HG02798 (cell line): ENCODE data around the gene FOXP1.

Source experiments
- ATAC-seq: cut with Tn5 transposase; IDR thresholded peaks from one replicate; pipeline ENCODE4 v1.9.1; 2021; ENCODE audit warnings: mild to moderate bottlenecking; ENCODE audit not compliant: unreplicated experiment, poor library complexity

FOXP1 gene

GRCh38 chr3:71512000-71512399, 71.5 kb downstream of the FOXP1 start:
- ATAC-seq, result no peak

GRCh38 chr3:71511446-71511845, 72.1 kb downstream of the FOXP1 start:
- ATAC-seq, result no peak

GRCh38 chr3:71511037-71511436, 72.5 kb downstream of the FOXP1 start:
- ATAC-seq, result no peak

DNA sequence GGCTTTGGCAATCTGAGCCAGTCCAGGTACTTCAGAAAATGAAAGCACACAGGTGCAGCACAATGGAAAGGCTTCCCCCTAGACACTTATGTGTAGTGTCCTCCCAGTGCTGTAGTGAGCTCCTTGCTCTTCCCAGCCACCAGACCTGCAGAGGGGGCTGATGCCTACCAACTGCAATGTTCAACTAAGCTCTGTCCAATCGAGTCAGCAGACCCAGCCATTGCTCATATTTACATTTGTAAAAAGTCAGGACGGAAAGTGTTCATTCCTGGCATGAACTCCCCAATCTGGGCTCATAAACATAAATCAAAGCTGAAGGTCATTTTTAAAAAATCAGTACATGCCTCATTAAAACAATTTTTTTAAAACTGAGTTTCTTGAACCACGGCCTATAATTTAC, 73.0 kb downstream of the FOXP1 start:
- ATAC-seq, result no peak

GRCh38 chr3:71509066-71509465, 74.5 kb downstream of the FOXP1 start:
- ATAC-seq, result no peak

DNA sequence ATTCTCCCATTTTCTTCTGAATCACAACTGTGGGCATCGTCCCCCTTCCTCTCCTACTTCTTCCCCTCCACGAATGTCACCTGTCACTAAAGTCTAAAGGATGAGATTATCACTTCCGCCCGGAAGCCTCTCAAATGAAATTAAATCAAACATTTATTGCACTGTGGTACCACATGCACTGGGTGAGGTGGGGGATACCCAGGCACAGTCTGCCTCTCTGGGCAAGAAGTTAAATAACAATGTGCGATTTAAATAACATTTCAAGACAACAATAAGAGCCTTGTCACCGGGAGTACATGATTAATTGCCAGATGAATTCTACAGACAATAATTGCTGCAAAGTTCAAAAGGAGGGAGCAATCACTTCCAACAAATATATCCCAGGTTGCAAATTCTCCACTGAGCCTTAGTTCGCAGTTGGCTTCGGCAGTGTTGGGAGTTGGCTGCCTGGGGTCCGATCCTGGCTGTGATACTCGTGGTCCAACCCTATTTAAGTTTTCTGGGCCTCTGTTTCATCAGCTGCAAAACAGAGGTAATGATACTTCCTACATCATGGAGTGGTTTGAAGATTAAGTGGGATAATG, 77.7 kb downstream of the FOXP1 start:
- ATAC-seq, result no peak

DNA sequence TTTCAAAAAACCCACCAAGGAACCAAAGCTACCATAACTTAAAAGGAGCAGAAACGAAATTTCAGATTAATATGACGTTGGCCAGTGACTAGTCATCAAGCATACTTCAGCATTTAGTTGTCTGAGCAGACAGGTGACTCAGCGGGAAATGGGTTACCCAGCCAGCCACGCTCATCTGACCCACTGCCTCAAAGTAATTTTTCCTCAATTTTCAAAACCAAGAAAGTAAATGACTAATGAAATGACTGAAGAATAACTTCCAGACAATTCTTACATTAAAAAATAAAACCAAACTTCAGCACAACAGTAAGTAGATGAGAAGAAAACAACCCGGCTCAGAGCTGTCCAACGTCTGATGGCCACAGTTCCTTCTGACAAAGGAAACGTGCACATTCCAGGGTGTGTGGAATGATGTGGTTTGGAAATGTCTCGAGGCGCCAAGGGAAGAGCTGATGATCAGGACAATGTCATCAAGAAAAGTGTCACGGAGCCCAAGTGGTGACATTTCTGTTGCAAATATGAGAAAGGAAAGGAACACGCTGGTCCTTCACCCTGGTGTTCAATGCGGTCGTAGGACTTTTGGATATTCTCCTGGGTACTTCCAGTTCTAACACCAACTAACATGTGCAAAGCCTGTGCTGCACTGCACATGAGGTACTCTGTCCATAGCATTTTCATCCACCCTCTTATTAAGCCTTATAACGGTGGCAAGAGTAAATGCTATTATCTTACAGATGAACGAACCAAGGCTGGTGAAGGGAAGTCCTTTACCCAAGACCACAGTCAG, 79.1 kb downstream of the FOXP1 start:
- ATAC-seq, result no peak

DNA sequence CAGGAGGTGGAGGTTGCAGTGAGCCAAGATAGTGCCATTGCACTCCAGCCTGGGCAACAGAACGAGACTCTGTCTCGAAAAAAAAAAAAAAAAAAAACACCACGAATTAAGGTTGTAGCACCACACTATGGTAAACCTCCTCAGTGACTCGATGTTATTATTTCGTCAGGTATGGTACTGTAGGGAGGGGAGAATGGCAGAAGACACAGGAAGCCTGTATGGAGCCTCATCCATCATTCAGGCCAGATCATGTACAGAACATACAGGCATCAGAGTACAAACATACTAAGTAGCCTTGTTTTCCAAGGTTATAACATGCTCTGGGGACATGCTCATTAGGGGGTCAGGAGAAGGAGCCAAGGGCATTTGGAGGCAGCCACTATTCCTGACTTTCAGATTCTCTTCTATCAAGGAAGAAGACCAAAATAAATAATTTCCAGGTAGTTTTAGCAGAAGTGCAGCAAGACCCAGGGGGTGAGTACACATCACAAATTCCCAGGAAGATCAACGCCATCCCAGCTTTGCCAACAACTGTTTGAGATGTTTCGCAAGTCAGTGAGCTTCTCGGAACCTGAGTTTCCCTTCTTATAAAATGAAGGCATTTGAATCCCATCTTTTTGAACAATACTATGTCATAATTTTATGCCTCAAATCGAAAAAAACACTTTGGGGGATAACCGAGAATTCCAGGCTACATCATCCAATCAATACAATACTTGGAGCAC, 79.8 kb downstream of the FOXP1 start:
- no peak for ATAC-seq

DNA sequence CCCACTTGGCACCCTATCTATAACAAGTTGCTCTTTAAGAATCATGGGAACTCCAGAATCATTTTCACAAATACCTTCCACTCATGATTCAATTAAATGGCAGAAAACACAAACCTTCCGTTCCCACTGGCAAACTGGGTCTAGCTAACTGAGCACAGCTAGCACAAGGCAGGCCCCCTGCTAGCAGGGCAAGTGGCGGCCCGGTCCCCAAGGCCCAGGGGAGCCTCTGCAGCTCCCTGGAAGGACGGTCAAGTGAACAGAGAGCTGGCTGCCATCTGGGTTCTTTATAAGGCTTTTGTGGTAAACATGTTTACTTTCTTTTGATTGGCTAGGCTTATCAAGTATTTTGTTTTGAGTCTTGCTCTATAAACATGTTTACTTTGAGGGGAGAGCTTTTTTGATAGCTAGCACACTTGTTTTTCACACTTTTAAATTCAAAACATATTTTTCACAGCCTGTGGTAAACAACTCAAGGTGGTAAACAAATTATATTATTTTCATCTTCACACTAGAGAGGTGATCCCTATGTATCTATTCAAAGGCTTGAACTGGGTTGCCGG, 81.4 kb downstream of the FOXP1 start:
- peak; percentile 38 for ATAC-seq

DNA sequence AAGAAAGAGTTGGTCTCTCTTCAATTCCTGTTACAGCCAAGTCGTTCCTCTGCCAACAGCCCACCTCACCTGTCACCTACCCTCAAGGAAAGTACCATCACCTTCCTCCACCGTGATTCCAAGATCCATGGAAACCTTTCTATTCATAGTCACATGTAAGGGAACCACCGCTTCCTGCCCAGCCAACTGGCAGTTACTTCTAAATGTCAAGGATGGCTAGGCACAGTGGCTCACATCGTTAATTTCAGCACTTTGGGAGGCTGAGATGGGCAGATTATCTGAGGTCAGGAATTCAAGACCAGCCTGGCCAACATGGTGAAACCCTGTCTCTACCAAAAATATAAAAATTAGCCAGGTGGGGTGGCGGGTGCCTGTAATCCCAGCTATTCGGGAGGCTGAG, 82.8 kb downstream of the FOXP1 start:
- no peak for ATAC-seq

GRCh38 chr3:71499227-71499876, 84.2 kb downstream of the FOXP1 start:
- ATAC-seq, result no peak

DNA sequence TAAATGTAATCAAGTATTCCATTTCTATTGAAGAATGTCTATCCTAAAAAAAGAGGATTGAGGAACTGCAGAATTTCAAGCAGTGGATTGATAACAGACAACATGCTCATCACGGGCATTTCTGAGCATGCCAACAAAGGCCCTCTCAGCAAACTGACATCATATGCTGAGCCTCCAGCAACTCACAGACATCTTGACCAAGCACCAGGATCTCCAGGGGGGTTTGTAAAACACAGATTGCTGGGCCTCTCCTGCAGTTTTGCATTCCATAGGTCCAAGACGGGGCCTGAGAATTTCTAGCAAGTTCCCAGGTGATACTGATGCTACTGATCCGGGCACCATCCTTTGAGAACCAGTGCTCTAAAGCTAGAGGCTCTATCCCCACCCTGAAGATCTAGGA, 85.0 kb downstream of the FOXP1 start:
- no peak for ATAC-seq

DNA sequence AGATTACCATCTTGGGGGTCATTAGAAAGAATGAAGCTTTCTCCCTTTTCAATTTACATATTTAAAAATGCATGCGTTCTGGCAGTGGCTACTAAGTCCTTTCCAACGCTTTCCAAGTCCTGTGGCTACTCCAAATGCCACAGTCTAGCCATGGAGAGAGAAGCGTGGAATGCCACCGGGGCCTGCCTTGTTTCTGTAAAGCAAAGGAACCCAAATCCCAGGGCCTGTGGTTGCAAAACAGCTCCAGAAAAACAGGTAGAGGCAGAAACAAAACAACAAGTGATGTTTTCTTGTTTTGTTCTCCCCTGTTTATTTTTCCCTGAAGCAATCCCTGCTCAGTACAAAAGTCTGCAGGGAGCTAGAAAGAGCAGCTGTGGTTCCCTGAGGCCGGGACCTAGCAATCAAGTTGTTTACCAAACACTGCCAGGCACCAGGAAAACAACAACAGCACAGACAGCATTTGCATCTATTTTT, 85.5 kb downstream of the FOXP1 start:
- no peak for ATAC-seq

- ATAC-seq, result no peak
Measured at GRCh38 chr3:71497367-71497897, 86.1 kb downstream of the FOXP1 start.

GRCh38 chr3:71495708-71496472, 87.6 kb downstream of the FOXP1 start:
- ATAC-seq, result no peak

GRCh38 chr3:71494212-71494611, 89.3 kb downstream of the FOXP1 start:
- ATAC-seq, result no peak

DNA sequence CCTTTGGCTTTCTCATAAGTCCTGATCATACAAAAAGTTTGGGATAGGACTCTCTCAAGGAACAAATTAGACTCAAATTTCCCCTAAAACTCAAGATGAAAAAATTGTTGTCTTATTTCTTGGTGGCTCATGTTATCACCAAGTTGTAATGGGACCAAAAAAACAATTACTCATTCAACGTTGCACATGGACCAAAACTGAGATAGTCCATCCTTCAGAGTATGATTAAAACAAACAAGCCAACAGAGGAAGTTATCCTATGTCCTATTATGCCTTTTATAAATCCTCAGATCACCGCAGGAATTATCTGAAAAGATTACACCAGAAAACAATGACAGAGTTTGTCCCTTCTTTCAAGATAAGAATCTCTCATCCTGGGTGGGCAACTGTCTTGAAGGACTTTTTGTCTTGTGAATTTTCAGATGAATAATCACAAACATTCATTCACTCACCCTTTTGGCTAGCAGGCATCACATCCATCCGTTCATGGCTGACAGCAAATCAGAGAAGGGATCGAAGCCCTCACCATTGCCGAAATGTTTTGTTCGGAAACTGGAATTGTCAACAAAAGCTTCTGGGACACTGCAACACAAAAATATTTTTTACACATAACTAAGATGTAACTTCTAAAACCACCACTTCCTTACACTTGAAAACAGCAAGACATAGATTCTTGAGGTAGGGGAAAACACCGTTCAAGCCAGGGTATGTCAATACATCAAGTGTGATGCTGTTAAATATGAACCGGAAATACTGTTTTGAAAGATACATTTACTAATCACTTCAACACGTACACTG, 90.4 kb downstream of the FOXP1 start:
- ATAC-seq, result no peak

DNA sequence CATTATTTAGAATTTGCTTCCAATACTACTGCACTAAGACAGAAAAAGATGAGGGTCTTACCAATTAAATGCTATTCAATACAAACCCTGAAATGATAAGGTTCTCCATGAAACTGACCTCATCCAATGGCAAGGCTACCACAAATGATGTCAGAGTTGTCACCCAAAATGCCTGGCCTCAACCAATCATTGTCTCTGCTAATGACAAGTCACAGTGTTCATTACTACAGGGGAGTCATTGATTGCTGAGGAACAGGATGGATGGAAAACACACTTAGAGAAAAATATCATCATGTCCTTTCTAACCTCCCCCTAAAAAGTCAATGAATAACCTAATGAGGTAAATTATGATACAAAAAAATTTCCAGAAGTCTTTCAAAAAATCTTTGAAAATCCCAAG, 91.0 kb downstream of the FOXP1 start:
- no peak for ATAC-seq
